CD14-positive monocyte (primary cell): ENCODE data around the gene DPP7. TPM values are rescaled to one million over a fixed set of nuclear protein-coding genes. Genes with fewer than 3 reads are reported as not detected.

Source experiments
- DNase-seq, 3 donors: peaks; one replicate each; pipeline ENCODE4 v3.0.0-alpha.2; 2011 to 2022
- H2AFZ ChIP-seq: 2 replicates; pipeline ENCODE4 v1.6.0; 2012; ENCODE audit warnings: mild to moderate bottlenecking, low read depth, low read length, inconsistent platforms; ENCODE audit not compliant: insufficient read depth, poor library complexity, severe bottlenecking
- H3K27ac ChIP-seq, 2 donors: 1 replicate in 1 of 2; 2 replicates in 1 of 2; pipeline ENCODE4 v1.5.1; 2012 to 2013; ENCODE audit warnings: low read length in 2 of 2, control low read depth in 1 of 2, inconsistent platforms in 1 of 2, low read depth in 1 of 2, mild to moderate bottlenecking in 1 of 2
- H3K27me3 ChIP-seq, 2 donors: one replicate each; pipeline versions ENCODE4 v1.6.0 to v1.6.1; 2011 to 2013; ENCODE audit warnings: low read length in 2 of 2; ENCODE audit not compliant: control insufficient read depth in 2 of 2, insufficient read depth in 2 of 2
- H3K36me3 ChIP-seq, 2 donors: replicated peaks in 1 of 2; 1 replicate in 1 of 2; 2 replicates in 1 of 2; pipeline versions ENCODE4 v1.5.1 to v1.6.1; 2012 to 2013; ENCODE audit warnings: low read length in 2 of 2, control low read depth in 1 of 2, inconsistent platforms in 1 of 2, mild to moderate bottlenecking in 1 of 2; ENCODE audit not compliant: insufficient read depth in 2 of 2, control insufficient read depth in 1 of 2
- H3K4me1 ChIP-seq, 2 donors: 1 replicate in 1 of 2; 2 replicates in 1 of 2; pipeline versions ENCODE4 v1.5.1 to v1.6.1; 2012 to 2013; ENCODE audit warnings: low read length in 2 of 2, control low read depth in 1 of 2, inconsistent platforms in 1 of 2, mild to moderate bottlenecking in 1 of 2, moderate library complexity in 1 of 2; ENCODE audit not compliant: insufficient read depth in 2 of 2, control insufficient read depth in 1 of 2
- H3K4me2 ChIP-seq: replicated peaks from 2 replicates; pipeline ENCODE3; 2012; ENCODE audit warnings: low read length, moderate library complexity, mild to moderate bottlenecking; ENCODE audit not compliant: poor library complexity, severe bottlenecking; ENCODE audit errors: extremely low read depth
- H3K4me3 ChIP-seq, 3 experiments: fragments of 200-600 bp in 1 of 3; sonication (generic) in 1 of 3; replicated peaks in 1 of 3; 1 replicate in 2 of 3; 2 replicates in 1 of 3; pipeline ENCODE4 v1.5.1; 2011 to 2013; ENCODE audit warnings: low read length in 3 of 3, mild to moderate bottlenecking in 3 of 3, control low read depth in 2 of 3, low read depth in 2 of 3, inconsistent platforms in 1 of 3, moderate library complexity in 1 of 3
- H3K79me2 ChIP-seq: 2 replicates; pipeline ENCODE4 v1.6.0; 2012; ENCODE audit warnings: mild to moderate bottlenecking, control low read depth, inconsistent platforms, low read length, moderate library complexity; ENCODE audit not compliant: insufficient read depth
- H3K9ac ChIP-seq: 2 replicates; pipeline ENCODE4 v1.6.0; 2017; ENCODE audit warnings: low read length, mild to moderate bottlenecking; ENCODE audit not compliant: insufficient read depth, poor library complexity, severe bottlenecking
- H3K9me3 ChIP-seq, 2 donors: replicated peaks in 1 of 2; 1 replicate in 1 of 2; 2 replicates in 1 of 2; pipeline versions ENCODE4 v1.5.1 to v1.6.1; 2012 to 2013; ENCODE audit warnings: low read length in 2 of 2, control low read depth in 1 of 2; ENCODE audit not compliant: control insufficient read depth in 1 of 2, insufficient read depth in 1 of 2
- H4K20me1 ChIP-seq: 2 replicates; pipeline ENCODE4 v1.6.0; 2012; ENCODE audit warnings: mild to moderate bottlenecking, low read length, control low read depth, moderate library complexity; ENCODE audit not compliant: insufficient read depth
- H3K27ac Mint-ChIP-seq, 7 donors: one replicate each; pipeline ENCODE4 v1.8.0; 2020; ENCODE audit warnings: mild to moderate bottlenecking in 7 of 7, mixed read lengths in 7 of 7, moderate library complexity in 6 of 7, inconsistent platforms in 2 of 7
- H3K27me3 Mint-ChIP-seq, 3 donors: one replicate each; pipeline ENCODE4 v1.8.0; 2021 to 2022; ENCODE audit warnings: low read depth in 3 of 3, mild to moderate bottlenecking in 3 of 3, mixed read lengths in 3 of 3, moderate library complexity in 3 of 3, inconsistent platforms in 1 of 3
- H3K36me3 Mint-ChIP-seq, 2 donors: one replicate each; pipeline ENCODE4 v1.8.0; 2020; ENCODE audit warnings: mixed read lengths in 2 of 2, inconsistent platforms in 1 of 2, mild to moderate bottlenecking in 1 of 2
- H3K4me1 Mint-ChIP-seq: one replicate; pipeline ENCODE4 v1.8.0; 2020; ENCODE audit warnings: mild to moderate bottlenecking, mixed read lengths
- H3K4me3 Mint-ChIP-seq, 2 donors: one replicate each; pipeline ENCODE4 v1.8.0; 2020; ENCODE audit warnings: mild to moderate bottlenecking in 2 of 2, mixed read lengths in 2 of 2, moderate library complexity in 1 of 2
- H3K9me3 Mint-ChIP-seq, 7 donors: one replicate each; pipeline ENCODE4 v1.8.0; 2020 to 2022; ENCODE audit warnings: mixed read lengths in 7 of 7, mild to moderate bottlenecking in 6 of 7, moderate library complexity in 6 of 7, inconsistent platforms in 2 of 7
- CTCF ChIP-seq: fragments of 200-600 bp; IDR thresholded peaks from one replicate; pipeline ENCODE4 v1.8.0; 2022; ENCODE audit warnings: antibody characterized with exemption, mild to moderate bottlenecking
- WGBS: methylation state at CpG from one replicate; pipeline ENCODE4 v1.1.5; 2013; ENCODE audit warnings: missing lambda C conversion rate; ENCODE audit not compliant: insufficient coverage; 5-methylcytosine and 5-hydroxymethylcytosine counted together
- intact Hi-C, 2 donors: fragments of 100-400 bp; cut with micrococcal nuclease; formaldehyde crosslinking; loops; one replicate each; pipeline versions ENCODE4 v1.15.0 to v1.15.1; 2023
- polyA plus RNA-seq, 3 donors: library from polyadenylated mRNA; depleted of rRNA in 1 of 3; unstranded in 2 of 3; stranded (reverse) in 1 of 3; fragments of 300-500 nt in 2 of 3; fragments of >200 nt in 1 of 3; fragmentation: Illumina TruSeq in 2 of 3; gene quantifications; 1 replicate in 2 of 3; 2 replicates in 1 of 3; pipeline ENCODE4 v1.2.3, GENCODE V29; 2012 to 2021

The DPP7 gene
- polyA plus RNA-seq, 3 donors = 68.3 to 287 (median 150) TPM

GRCh38 chr9:137071282-137071681 lies 43.3 kb downstream of the DPP7 start:
- WGBS = 94% methylated on average over 2 of the region's 2 CpGs
- intact Hi-C loops = loop anchor here in 1 of 2 donors (2.0 kb wide), 1 partner anchor 16 kb away; the partner anchor contains the start of gene MAN1B1

GRCh38 chr9:137070906-137071275 lies 43.6 kb downstream of the DPP7 start:
- H4K20me1 ChIP-seq = no peaks in the 10 kb centered on the region
- DNase-seq = no peak
- H3K79me2 ChIP-seq = peaks cover 6% of the 10 kb centered on the region
- Mint-ChIP-seq H3K36me3 (peaks cover 0 to 7% of the 10 kb centered on the region in 2 donors), H3K27ac (peak overlapping the region; percentile 77 to 96 (median 89)), H3K27me3 (peaks cover 0 to 3% (median 3%) of the 10 kb centered on the region in 3 donors), H3K9me3 (peaks cover 0 to 4% (median 2%) of the 10 kb centered on the region in 7 donors), H3K4me1 (peaks cover 64% of the 10 kb centered on the region), H3K4me3 (peak overlapping the region; percentile 75 to 91)
- H3K4me3 ChIP-seq = peak overlapping the region; percentile 2 to 71 (median 39)
- H3K4me2 ChIP-seq = peak overlapping the region; percentile 76
- no peak for TF ChIP-seq CTCF
- H3K27me3 ChIP-seq = peaks cover 0 to 5% of the 10 kb centered on the region in 2 donors
- peaks cover 41 to 77% of the 10 kb centered on the region in 2 donors for H3K4me1 ChIP-seq
- no peaks in the 10 kb centered on the region for H3K36me3 ChIP-seq
- peak overlapping the region; percentile 53 to 56 for H3K27ac ChIP-seq
- 23% methylated on average over 5 of the region's 6 CpGs for WGBS
- peak overlapping the region; percentile 76 for H2AFZ ChIP-seq
- peak overlapping the region; percentile 48 for H3K9ac ChIP-seq
- no peaks in the 10 kb centered on the region for H3K9me3 ChIP-seq
- intact Hi-C loops = loop anchor here in 1 of 2 donors (2.0 kb wide), 1 partner anchor 16 kb away; the partner anchor contains the start of gene MAN1B1

More at GRCh38 chr9:137071282-137071681, 43.3 kb downstream of the DPP7 start:
- Histone ChIP-seq H3K9me3 (no peaks in the 10 kb centered on the region), H3K27ac (peak overlapping the region in 1 of 2 donors; percentile 56), H3K4me3 (peak overlapping the region in 2 of 3 experiments; percentile 39 to 71), H2AFZ (peak overlapping the region; percentile 76), H3K4me2 (peak overlapping the region; percentile 76), H3K9ac (peak overlapping the region; percentile 48), H3K4me1 (peaks cover 41 to 80% of the 10 kb centered on the region in 2 donors), H3K79me2 (peaks cover 6% of the 10 kb centered on the region), H3K36me3 (no peaks in the 10 kb centered on the region), H3K27me3 (peaks cover 0 to 5% of the 10 kb centered on the region in 2 donors), H4K20me1 (no peaks in the 10 kb centered on the region)
- TF ChIP-seq CTCF = no peak
- no peak for DNase-seq
- peaks cover 0 to 3% (median 3%) of the 10 kb centered on the region in 3 donors for H3K27me3 Mint-ChIP-seq
- peaks cover 0 to 4% of the 10 kb centered on the region in 2 donors for H3K36me3 Mint-ChIP-seq
- H3K27ac Mint-ChIP-seq = peak overlapping the region; percentile 41 to 96 (median 89)
- peaks cover 0 to 4% (median 2%) of the 10 kb centered on the region in 7 donors for H3K9me3 Mint-ChIP-seq
- H3K4me3 Mint-ChIP-seq = peak overlapping the region; percentile 75 to 91
- peaks cover 68% of the 10 kb centered on the region for H3K4me1 Mint-ChIP-seq
